K562 (cell line): Measurements from ENCODE around the gene AGAP1. TPM values are rescaled to one million over a fixed set of nuclear protein-coding genes. Genes with fewer than 3 reads are reported as not detected.

Experiments used
- ATAC-seq: fragments of 200-7000 bp; cut with Tn5 transposase; 3 replicates; pipeline ENCODE4 v1.9.1; 2020; ENCODE audit warnings: moderate library complexity
- BruUV-seq: library from RNA; stranded (reverse); fragments of 400-500 nt; replicated peaks from 2 replicates; lab custom pipeline; 2021; lab: Mats Ljungman, UMichigan
- CTCF ChIA-PET: fragments of 300-600 bp; formaldehyde crosslinking; extraction: SDS; loops from one replicate; lab custom pipeline; 2021; ENCODE audit warnings: low intra/inter-chr PET ratio; lab: Yijun Ruan, JAX
- POLR2A ChIA-PET: fragments of 300-600, 350-650 bp; sonication (Branson Sonifier 250); formaldehyde crosslinking; extraction: SDS; loops from one replicate; lab custom pipeline; 2021; ENCODE audit warnings: antibody characterized with exemption, inconsistent platforms; lab: Yijun Ruan, JAX
- DNase-seq, 4 experiments: peaks; one replicate each; pipeline versions ENCODE4 v3.0.0 to v3.0.0-alpha.2; 2011 to 2018; ENCODE audit warnings: low spot score in 3 of 4, mixed read lengths in 3 of 4; ENCODE audit errors: extremely low read depth in 1 of 4
- FAIRE-seq: peaks from 2 replicates; lab custom pipeline; 2011; peaks lifted over from hg19 to GRCh38; lab: Jason Lieb, UNC
- H2AFZ ChIP-seq: 2 replicates; pipeline ENCODE4 v1.6.0; 2011; ENCODE audit warnings: low read depth, low read length, control low read depth, inconsistent platforms
- H3K27ac ChIP-seq: fragments of 200-600 bp; 3 replicates; pipeline ENCODE4 v1.8.0; 2011; ENCODE audit warnings: low read depth, mild to moderate bottlenecking, control low read depth, inconsistent platforms, low read length, moderate library complexity, mixed read lengths; ENCODE audit errors: extremely low read depth
- H3K27me3 ChIP-seq, 2 experiments: fragments of 300-600 bp in 1 of 2; 2 replicates in 1 of 2; 3 replicates in 1 of 2; pipeline versions ENCODE4 v1.6.0 to v1.8.0; 2011; ENCODE audit warnings: inconsistent platforms in 2 of 2, low read length in 2 of 2, mild to moderate bottlenecking in 1 of 2, mixed read lengths in 1 of 2, moderate library complexity in 1 of 2; ENCODE audit not compliant: control insufficient read depth in 2 of 2, insufficient read depth in 2 of 2
- H3K36me3 ChIP-seq: fragments of 300-600 bp; 3 replicates; pipeline ENCODE4 v1.8.0; 2011; ENCODE audit warnings: mild to moderate bottlenecking, low read length, inconsistent platforms; ENCODE audit not compliant: control insufficient read depth, insufficient read depth
- H3K4me1 ChIP-seq, 2 experiments: fragments of 200-600 bp in 1 of 2; replicated peaks in 1 of 2; 2 replicates in 1 of 2; 3 replicates in 1 of 2; pipeline versions ENCODE4 v1.5.1 to v1.8.0; 2011; ENCODE audit warnings: inconsistent platforms in 2 of 2, low read length in 2 of 2, mild to moderate bottlenecking in 1 of 2, mixed read lengths in 1 of 2, moderate library complexity in 1 of 2; ENCODE audit not compliant: control insufficient read depth in 2 of 2, insufficient read depth in 2 of 2
- H3K4me2 ChIP-seq: 2 replicates; pipeline ENCODE4 v1.6.1; 2011; ENCODE audit warnings: low read length, control low read depth, inconsistent platforms, mixed read lengths; ENCODE audit not compliant: insufficient read depth
- H3K4me3 ChIP-seq: fragments of 200-600 bp; sonication (generic), shearing (Covaris generic); 2 replicates; pipeline ENCODE4 v1.5.1; 2016; ENCODE audit warnings: control low read depth, inconsistent platforms
- H3K79me2 ChIP-seq: fragments of 200-600 bp; 3 replicates; pipeline ENCODE4 v1.8.0; 2011; ENCODE audit warnings: low read length, inconsistent platforms; ENCODE audit not compliant: control insufficient read depth, insufficient read depth
- H3K9ac ChIP-seq, 2 experiments: 2 replicates each; pipeline versions ENCODE4 v1.6.0 to v1.6.1; 2011; ENCODE audit warnings: low read depth in 2 of 2, low read length in 2 of 2, control low read depth in 1 of 2, inconsistent platforms in 1 of 2, mild to moderate bottlenecking in 1 of 2, mixed read lengths in 1 of 2; ENCODE audit not compliant: insufficient read depth in 1 of 2
- H3K9me1 ChIP-seq: one replicate; pipeline ENCODE4 v1.6.0; 2011; ENCODE audit warnings: inconsistent platforms, mild to moderate bottlenecking, low read length, moderate library complexity; ENCODE audit not compliant: control insufficient read depth, insufficient read depth
- H3K9me3 ChIP-seq: replicated peaks from 2 replicates; pipeline ENCODE4 v1.5.1; 2011; ENCODE audit warnings: low read depth, low read length, inconsistent platforms; ENCODE audit not compliant: control insufficient read depth, insufficient read depth
- H4K20me1 ChIP-seq: replicated peaks from 2 replicates; pipeline ENCODE4 v1.6.1; 2011; ENCODE audit warnings: low read length, inconsistent platforms, mixed read lengths; ENCODE audit not compliant: control insufficient read depth, insufficient read depth
- BRD9 ChIP-seq: fragments of 450-650 bp; IDR thresholded peaks from 2 replicates; pipeline ENCODE4 v1.6.1; 2018; ENCODE audit warnings: low read depth; ENCODE audit not compliant: partially characterized antibody
- CBX2 ChIP-seq: fragments of 200-600 bp; sonication (generic); IDR thresholded peaks from one replicate; pipeline ENCODE4 v1.6.1; 2012; ENCODE audit warnings: mild to moderate bottlenecking, low read length, inconsistent platforms; ENCODE audit not compliant: insufficient read depth, poor library complexity, severe bottlenecking
- E4F1 ChIP-seq: fragments of 250-450 bp; sonication (Bioruptor Pico); IDR thresholded peaks from 2 replicates; pipeline ENCODE4 v1.5.0; 2021; ENCODE audit warnings: mild to moderate bottlenecking, borderline replicate concordance
- ILF3 ChIP-seq: fragments of 450-650 bp; IDR thresholded peaks from 2 replicates; pipeline ENCODE4 v1.6.1; 2018; ENCODE audit warnings: antibody characterized with exemption, mild to moderate bottlenecking, moderate library complexity, borderline replicate concordance
- IRF1 ChIP-seq: sonication (generic); formaldehyde crosslinking; IDR thresholded peaks from 2 replicates; pipeline ENCODE4 v1.8.0; 2022; ENCODE audit warnings: missing genetic modification reagents, mild to moderate bottlenecking, borderline replicate concordance
- MLLT1 ChIP-seq, 2 experiments: fragments of 450-650 bp; IDR thresholded peaks; 2 replicates each; pipeline ENCODE4 v1.6.1; 2016
- NFYB ChIP-seq: IDR thresholded peaks from 2 replicates; pipeline ENCODE4 v1.6.1; 2011; ENCODE audit warnings: mild to moderate bottlenecking, moderate library complexity; ENCODE audit not compliant: insufficient read length; ENCODE audit errors: extremely low read depth
- TCF7 ChIP-seq: sonication (generic); IDR thresholded peaks from 2 replicates; pipeline ENCODE4 v1.6.1; 2016; ENCODE audit warnings: antibody characterized with exemption, borderline replicate concordance
- TCF7L2 ChIP-seq: fragments of 150-350 bp; IDR thresholded peaks from 2 replicates; pipeline ENCODE4 v1.6.1; 2016; ENCODE audit warnings: low read depth, mild to moderate bottlenecking, low read length, moderate library complexity
- ZNF134 ChIP-seq: fragments of 250-450 bp; sonication (Bioruptor Pico); conservative IDR thresholded peaks from 2 replicates; pipeline ENCODE4 v1.4.0; 2020
- ZNF263 ChIP-seq: sonication (generic); formaldehyde crosslinking; IDR thresholded peaks from 2 replicates; pipeline ENCODE4 v1.8.0; 2022; ENCODE audit warnings: mild to moderate bottlenecking, missing genetic modification reagents, borderline replicate concordance
- ZNF444 ChIP-seq: fragments of 250-450 bp; sonication (Bioruptor Pico); IDR thresholded peaks from 2 replicates; pipeline ENCODE4 v1.4.0; 2020; ENCODE audit warnings: mild to moderate bottlenecking, moderate library complexity
- ZNF586 ChIP-seq: fragments of 450-650 bp; formaldehyde crosslinking; conservative IDR thresholded peaks from 2 replicates; pipeline ENCODE4 v1.4.0; 2020; ENCODE audit warnings: mild to moderate bottlenecking, moderate library complexity
- ZNF696 ChIP-seq: fragments of 250-450 bp; sonication (Bioruptor Pico); conservative IDR thresholded peaks from 2 replicates; pipeline ENCODE4 v1.4.0; 2020; ENCODE audit warnings: mild to moderate bottlenecking, moderate library complexity
- WGBS: fragments of 100-300 bp; shearing (Covaris generic); methylation state at CpG from one replicate; pipeline ENCODE4 v1.1.6; 2016; ENCODE audit warnings: low coverage, mixed read lengths; ENCODE audit not compliant: insufficient coverage; ENCODE audit errors: missing lambda C conversion rate; 5-methylcytosine and 5-hydroxymethylcytosine counted together
- in situ Hi-C: fragments of 300-500 bp; cut with MboI; formaldehyde crosslinking; loops from 4 replicates; pipeline ENCODE4 v1.15.0; 2018; ENCODE audit warnings: inconsistent platforms, mixed read lengths
- intact Hi-C: fragments of 100-400 bp; cut with micrococcal nuclease; formaldehyde crosslinking; loops from 2 replicates; pipeline ENCODE4 v1.14.2; 2022
- polyA plus RNA-seq, 8 experiments: library from polyadenylated mRNA; depleted of rRNA in 4 of 8; stranded (reverse) in 5 of 8; unstranded in 3 of 8; fragments of >200 nt; fragmentation: Nextera tagmentation in 2 of 8; fragmentation: Illumina TruSeq in 1 of 8; extraction: Ambion mirVana in 2 of 8; extraction: Trizol in 1 of 8; gene quantifications; 2 replicates each; pipeline versions ENCODE4 v1.2.1 to v1.2.3, GENCODE V29; 2011 to 2014; ENCODE audit warnings: inconsistent platforms in 1 of 8, missing spikeins in 1 of 8
- total RNA-seq, 7 experiments: library from RNA; depleted of rRNA in 6 of 7; stranded (reverse); fragments of >200 nt in 6 of 7; fragmentation: Illumina TruSeq in 2 of 7; extraction: Trizol in 2 of 7; gene quantifications; 2 replicates each; pipeline versions ENCODE4 v1.2.1 to v1.2.3, GENCODE V29; 2011 to 2021; ENCODE audit warnings: low replicate concordance in 1 of 7

AGAP1 gene
- total and polyA plus RNA-seq, 9 of the 15 experiments (the other 6 are each of a cell fraction or from before 2014, with no cell fraction given), result 1.3 to 24.0 (median 10.6) TPM

- TF ChIP-seq CBX2, result no peak
- no peak for TF ChIP-seq TCF7L2
- no peak for TF ChIP-seq E4F1 (CRISPR knock-in tag)
- TF ChIP-seq ZNF134 (CRISPR knock-in tag), result no peak
- TF ChIP-seq ZNF586 (CRISPR knock-in tag), result no peak
- TF ChIP-seq, all 486 proteins: peak for 0
These were observed 83.8 kb downstream of the AGAP1 start (continued) for GRCh38 chr2:235577404-235578330.

- Histone ChIP-seq H3K36me3 (no peaks in the 10 kb centered on the region), H3K79me2 (peaks cover 87% of the 10 kb centered on the region), H3K4me3 (no peak overlapping the region), H3K4me2 (no peak overlapping the region), H3K9ac (no peak overlapping the region), H3K27me3 (no peaks in the 10 kb centered on the region), H4K20me1 (peaks cover 20% of the 10 kb centered on the region), H3K4me1 (no peaks in the 10 kb centered on the region; a peak in 1 of 5 replicates), H2AFZ (no peak overlapping the region), H3K27ac (no peak overlapping the region), H3K9me1 (peaks cover 3% of the 10 kb centered on the region), H3K9me3 (no peaks in the 10 kb centered on the region)
- ATAC-seq (no peak), DNase-seq (no peak), FAIRE-seq (no peak)
- ChIA-PET CTCF (no interaction called here), POLR2A (no interaction called here)
- BruUV-seq, result no TSS peak
- intact Hi-C loops, result no loop called here
- in situ Hi-C loops, result no loop called here
- WGBS, result 87% methylated on average over 8 of the region's 9 CpGs
- TF ChIP-seq MLLT1 (IDR thresholded peaks at IDR 0.05) (no peak), ZNF263 (CRISPR knock-in tag) (no peak), NFYB (no peak), TCF7 (no peak), ZNF696 (CRISPR knock-in tag) (no peak), ILF3 (no peak), BRD9 (no peak), IRF1 (no peak), ZNF444 (CRISPR knock-in tag) (no peak)
These were observed 85.3 kb downstream of the AGAP1 start for GRCh38 chr2:235579128-235579527.
